HCT116 (cell line): ENCODE data around the gene GATA3. TPM values are rescaled to one million over a fixed set of nuclear protein-coding genes. Genes with fewer than 3 reads are reported as not detected.
"Not testable (repeated sequence)": the region's sequence is repeated elsewhere in the genome, so short reads cannot be mapped to it uniquely, and the experiment has no call there.

Experiments used
- ATAC-seq: fragments of 200-7000 bp; cut with Tn5 transposase; 2 replicates; pipeline ENCODE4 v1.9.1; 2020; ENCODE audit warnings: mild to moderate bottlenecking, moderate library complexity
- BruUV-seq: library from RNA; stranded (reverse); fragments of 400-500 nt; replicated peaks from 2 replicates; lab custom pipeline; 2021; lab: Mats Ljungman, UMichigan
- CTCF ChIA-PET: fragments of 300-600 bp; sonication (Branson Sonifier 250); formaldehyde crosslinking; loops from one replicate; lab custom pipeline; 2021; ENCODE audit warnings: antibody characterized with exemption; lab: Charles Lee
- POLR2A ChIA-PET: fragments of 300-600, 350-600 bp; sonication (Branson Sonifier 250); formaldehyde crosslinking; loops from one replicate; lab custom pipeline; 2021; ENCODE audit warnings: antibody characterized with exemption; lab: Charles Lee
- RAD21 ChIA-PET, 2 experiments: fragments of 300-600 bp; sonication (Branson Sonifier 250); formaldehyde crosslinking; loops; one replicate each; lab custom pipeline; 2023; ENCODE audit warnings: low total read pairs in 2 of 2; ENCODE audit not compliant: uncharacterized antibody in 2 of 2, unreplicated experiment in 2 of 2, low non-redundant PET in 1 of 2; lab: Charles Lee
- DNase-seq: peaks from one replicate; pipeline ENCODE4 v3.0.0-alpha.2; 2010; ENCODE audit warnings: low read depth, low spot score
- H2AFZ ChIP-seq: fragments of 200-600 bp; shearing (Covaris generic), sonication (generic); 2 replicates; pipeline ENCODE4 v1.6.1; 2017; ENCODE audit warnings: low read depth, mixed run types, mixed read lengths, antibody characterized with exemption, low read length; ENCODE audit not compliant: poor library complexity, severe bottlenecking
- H3K27ac ChIP-seq: 2 replicates; pipeline ENCODE4 v1.5.1; 2012; ENCODE audit warnings: low read depth, low read length
- H3K27me3 ChIP-seq: fragments of 200-600 bp; sonication (generic); 2 replicates; pipeline ENCODE4 v1.6.1; 2016; ENCODE audit warnings: mixed run types, low read length, mixed read lengths; ENCODE audit not compliant: insufficient read depth
- H3K36me3 ChIP-seq, 2 experiments: fragments of 200-500 bp in 1 of 2; fragments of 200-600 bp in 1 of 2; sonication (Bioruptor generic) in 1 of 2; sonication (generic) in 1 of 2; 2 replicates each; pipeline versions ENCODE4 v1.5.1 to v1.6.1; 2014 to 2016; ENCODE audit warnings: low read length in 2 of 2, inconsistent platforms in 1 of 2, mixed read lengths in 1 of 2, mixed run types in 1 of 2; ENCODE audit not compliant: insufficient read depth in 2 of 2, control insufficient read depth in 1 of 2
- H3K4me1 ChIP-seq, 2 experiments: fragments of 200-600 bp in 1 of 2; sonication (generic) in 1 of 2; 2 replicates each; pipeline versions ENCODE4 v1.5.1 to v1.6.1; 2012 to 2017; ENCODE audit warnings: low read length in 2 of 2, inconsistent platforms in 1 of 2, mild to moderate bottlenecking in 1 of 2, mixed read lengths in 1 of 2, mixed run types in 1 of 2, moderate library complexity in 1 of 2; ENCODE audit not compliant: insufficient read depth in 2 of 2, control insufficient read depth in 1 of 2
- H3K4me2 ChIP-seq: fragments of 200-600 bp; sonication (generic); 2 replicates; pipeline ENCODE4 v1.6.1; 2017; ENCODE audit warnings: mixed run types, low read length, mixed read lengths
- H3K4me3 ChIP-seq, 2 experiments: fragments of 200-600 bp in 1 of 2; sonication (generic) in 1 of 2; replicated peaks in 1 of 2; 2 replicates each; pipeline ENCODE4 v1.5.1; 2011 to 2016; ENCODE audit warnings: low read length in 2 of 2, control low read depth in 1 of 2, low read depth in 1 of 2, mild to moderate bottlenecking in 1 of 2, mixed read lengths in 1 of 2, mixed run types in 1 of 2
- H3K79me2 ChIP-seq: fragments of 200-600 bp; sonication (generic); 2 replicates; pipeline ENCODE4 v1.6.1; 2017; ENCODE audit warnings: mild to moderate bottlenecking, mixed run types, low read length, moderate library complexity, mixed read lengths; ENCODE audit not compliant: insufficient read depth
- H3K9ac ChIP-seq: fragments of 200-600 bp; sonication (generic); 2 replicates; pipeline ENCODE4 v1.6.1; 2016; ENCODE audit warnings: low read length, mixed read lengths
- H3K9me2 ChIP-seq: fragments of 200-600 bp; sonication (generic), shearing (Covaris generic); 2 replicates; pipeline ENCODE4 v1.6.1; 2017; ENCODE audit warnings: mixed run types, mild to moderate bottlenecking, moderate library complexity; ENCODE audit not compliant: insufficient read depth
- H3K9me3 ChIP-seq, 2 experiments: fragments of 200-500 bp in 1 of 2; fragments of 200-600 bp in 1 of 2; sonication (Bioruptor generic) in 1 of 2; sonication (generic) in 1 of 2; 2 replicates each; pipeline ENCODE4 v1.6.1; 2014 to 2017; ENCODE audit warnings: low read length in 2 of 2, mixed read lengths in 2 of 2, inconsistent platforms in 1 of 2, low read depth in 1 of 2, mild to moderate bottlenecking in 1 of 2, mixed run types in 1 of 2, moderate library complexity in 1 of 2; ENCODE audit not compliant: control insufficient read depth in 1 of 2, insufficient read depth in 1 of 2
- H4K20me1 ChIP-seq: fragments of 200-600 bp; sonication (generic), shearing (Covaris generic); 2 replicates; pipeline ENCODE4 v1.6.1; 2017; ENCODE audit warnings: mixed run types, mild to moderate bottlenecking, moderate library complexity; ENCODE audit not compliant: insufficient read depth
- EZH2phosphoT487 ChIP-seq: fragments of 200-600 bp; IDR thresholded peaks from 2 replicates; pipeline ENCODE4 v1.6.1; 2018; ENCODE audit warnings: antibody characterized with exemption, borderline replicate concordance
- FOSL1 ChIP-seq: IDR thresholded peaks from 2 replicates; pipeline ENCODE4 v1.6.1; 2012; ENCODE audit warnings: low read depth
- POLR2A ChIP-seq: IDR thresholded peaks from 2 replicates; pipeline ENCODE4 v1.7.0; 2011; ENCODE audit warnings: borderline replicate concordance; ENCODE audit not compliant: insufficient read depth, insufficient read length; ENCODE audit errors: extremely low read depth
- SRF ChIP-seq: IDR thresholded peaks from 2 replicates; pipeline ENCODE4 v1.6.1; 2012; ENCODE audit warnings: low read depth
- YY1 ChIP-seq: IDR thresholded peaks from 2 replicates; pipeline ENCODE4 v1.6.1; 2011; ENCODE audit warnings: low read length, low read depth, moderate library complexity, mild to moderate bottlenecking; ENCODE audit not compliant: insufficient replicate concordance; ENCODE audit errors: extremely low read depth
- intact Hi-C: fragments of 100-400 bp; cut with micrococcal nuclease; formaldehyde crosslinking; loops from 2 replicates; pipeline ENCODE4 v1.10.0; 2022
- total RNA-seq: library from RNA; stranded (reverse); gene quantifications from one replicate; pipeline ENCODE4 v1.2.1, GENCODE V29; 2021; ENCODE audit not compliant: unreplicated experiment
- TF ChIP-seq, protein P1 (sequence below): IDR thresholded peaks from 2 replicates; pipeline ENCODE4 v1.6.1; 2012

GATA3 gene
- total RNA-seq, 1 experiment from 2014 or later: 2.7 TPM

DNA sequence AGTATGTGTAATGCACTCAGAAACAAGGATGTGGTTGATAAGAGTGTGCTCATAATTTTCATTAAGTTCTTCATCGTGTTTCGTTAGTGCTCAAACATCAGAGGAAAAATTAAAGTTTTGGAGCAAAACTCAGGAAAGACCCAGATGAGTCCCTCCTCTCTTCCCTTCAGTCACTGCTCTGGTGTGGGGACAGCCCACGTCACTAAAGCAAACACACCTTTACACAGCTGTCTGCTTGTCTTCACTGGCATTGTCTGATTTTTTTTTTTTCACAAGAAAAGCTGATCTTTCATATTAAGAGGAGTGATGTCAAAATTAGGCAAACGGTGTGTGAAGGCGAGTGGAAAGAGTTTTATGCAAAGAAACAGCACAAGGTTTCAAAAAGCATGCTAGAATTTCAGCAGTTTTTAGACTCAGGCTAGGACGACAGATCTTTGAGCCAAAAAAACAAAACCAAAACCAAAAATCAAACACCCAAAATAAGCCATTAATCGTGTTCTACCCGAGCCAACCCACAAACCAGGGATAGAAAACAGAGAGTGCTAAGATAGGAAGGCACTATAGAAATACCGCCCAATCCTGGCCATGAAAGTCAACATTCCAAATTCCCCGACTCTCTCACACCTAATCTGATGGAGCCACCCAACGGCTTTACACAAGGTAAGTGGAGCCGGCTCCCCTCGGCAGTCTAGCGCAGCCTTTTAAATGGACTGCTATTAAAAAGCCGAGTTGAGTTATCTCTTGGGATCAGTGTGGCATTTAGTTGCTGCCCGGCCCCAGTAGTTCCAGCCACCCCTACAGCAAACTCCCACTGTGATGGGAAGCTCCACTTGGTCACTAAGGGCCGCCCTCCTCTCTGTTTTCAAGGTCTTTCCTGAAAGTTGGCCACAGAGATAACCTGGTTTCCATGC lies 27.9 kb upstream of the GATA3 start:
- Histone ChIP-seq H3K36me3 (no peaks in the 10 kb centered on the region), H3K4me1 (no peaks in the 10 kb centered on the region), H3K27me3 (no peaks in the 10 kb centered on the region), H3K9me3 (no peaks in the 10 kb centered on the region), H3K79me2 (no peaks in the 10 kb centered on the region), H3K4me2 (no peak overlapping the region), H4K20me1 (no peaks in the 10 kb centered on the region), H3K9me2 (no peaks in the 10 kb centered on the region), H3K4me3 (no peak overlapping the region), H3K9ac (no peak overlapping the region), H3K27ac (no peak overlapping the region), H2AFZ (no peak overlapping the region)
- ChIA-PET CTCF (no interaction called here), RAD21 (no interaction called here), POLR2A (no interaction called here)
- no TSS peak for BruUV-seq
- DNase-seq (no peak), ATAC-seq (no peak)
- intact Hi-C loops: no loop called here
- TF ChIP-seq POLR2A (no peak), SRF (no peak), EZH2phosphoT487 (no peak), FOSL1 (no peak), YY1 (no peak)
- TF ChIP-seq, protein P1, sequence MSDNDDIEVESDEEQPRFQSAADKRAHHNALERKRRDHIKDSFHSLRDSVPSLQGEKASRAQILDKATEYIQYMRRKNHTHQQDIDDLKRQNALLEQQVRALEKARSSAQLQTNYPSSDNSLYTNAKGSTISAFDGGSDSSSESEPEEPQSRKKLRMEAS: no peak

DNA sequence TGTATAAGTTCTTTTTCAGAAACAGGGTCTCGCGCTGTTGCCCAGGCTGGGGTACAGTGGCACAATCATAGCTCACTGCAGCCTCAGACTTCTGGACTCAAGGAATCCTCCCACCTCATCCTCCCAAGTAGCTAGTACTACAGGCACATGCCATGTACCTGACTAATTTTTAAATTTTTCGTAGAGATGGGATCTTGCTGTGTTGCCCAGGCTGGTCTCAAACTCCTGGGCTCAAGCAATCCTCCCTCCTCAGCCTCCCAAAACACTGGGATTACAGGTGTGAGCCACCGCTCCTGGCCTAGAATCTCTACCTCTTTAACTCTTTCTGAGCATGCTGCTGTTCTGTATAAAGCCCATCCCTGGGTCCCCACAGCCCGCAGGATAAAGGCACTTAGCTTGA lies 23.3 kb upstream of the GATA3 start:
- BruUV-seq, H3K4me1 ChIP-seq, H3K4me2 ChIP-seq, intact Hi-C loops, H3K27ac ChIP-seq, H3K9ac ChIP-seq, H3K27me3 ChIP-seq, H3K9me3 ChIP-seq, DNase-seq, RAD21 ChIA-PET, H3K9me2 ChIP-seq, H4K20me1 ChIP-seq, H3K4me3 ChIP-seq, H3K36me3 ChIP-seq, H3K79me2 ChIP-seq, ATAC-seq, H2AFZ ChIP-seq, POLR2A ChIA-PET, CTCF ChIA-PET: not testable (repeated sequence)
